NCI-H1694 treated with DMSO at 0.1 percent for 48 hours (cell line): Measurements from ENCODE around the gene CCDC124.
"Not testable (repeated sequence)": the region's sequence is repeated elsewhere in the genome, so short reads cannot be mapped to it uniquely, and the experiment has no call there.

Experiments
- DNase-seq: peaks from one replicate; lab custom pipeline; 2025; lab: John Stamatoyannopoulos, UW

The CCDC124 gene

GRCh38 chr19:17986569-17986968 is 53.8 kb downstream of the CCDC124 start:
- not testable (repeated sequence) for DNase-seq

GRCh38 chr19:17988161-17988560 is 55.3 kb downstream of the CCDC124 start:
- DNase-seq = no peak

DNA sequence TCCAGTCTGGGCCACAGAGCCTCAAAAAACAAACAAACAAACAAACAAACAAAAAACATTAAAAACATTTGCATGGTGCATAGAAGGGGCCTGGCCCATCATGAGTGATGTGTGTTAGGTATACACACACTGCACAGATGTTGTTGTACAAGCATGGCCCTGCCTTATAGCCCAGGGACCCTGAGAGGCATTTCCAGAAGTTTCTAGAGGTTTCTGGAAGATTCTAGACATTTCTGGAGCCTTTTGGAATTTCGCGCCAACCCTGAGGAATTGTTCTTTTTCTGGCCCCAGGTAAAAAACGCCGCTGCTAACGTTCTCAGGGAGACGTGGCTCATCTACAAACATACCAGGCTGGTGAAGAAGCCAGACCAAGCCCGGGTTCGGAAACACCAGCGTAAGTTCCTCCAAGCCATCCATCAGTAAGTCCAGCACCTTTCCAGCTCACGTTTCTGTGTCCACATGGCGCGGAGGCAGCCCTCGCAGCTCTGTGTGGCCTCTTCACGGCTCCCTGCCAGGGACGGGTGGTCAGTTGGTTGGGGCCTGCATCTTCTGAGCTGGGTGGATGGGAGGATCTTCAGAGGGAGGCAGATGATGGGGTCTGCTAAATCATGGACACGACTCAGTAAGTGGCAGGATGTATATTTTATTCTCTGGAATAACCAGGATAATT is 56.7 kb downstream of the CCDC124 start:
- no peak for DNase-seq

GRCh38 chr19:17993076-17993813 is 60.4 kb downstream of the CCDC124 start:
- no peak for DNase-seq
